ENCODE results near the gene NAA16.
"Not testable (repeated sequence)": the region's sequence is repeated elsewhere in the genome, so short reads cannot be mapped to it uniquely, and the experiment has no call there.

The NAA16 gene

DNA sequence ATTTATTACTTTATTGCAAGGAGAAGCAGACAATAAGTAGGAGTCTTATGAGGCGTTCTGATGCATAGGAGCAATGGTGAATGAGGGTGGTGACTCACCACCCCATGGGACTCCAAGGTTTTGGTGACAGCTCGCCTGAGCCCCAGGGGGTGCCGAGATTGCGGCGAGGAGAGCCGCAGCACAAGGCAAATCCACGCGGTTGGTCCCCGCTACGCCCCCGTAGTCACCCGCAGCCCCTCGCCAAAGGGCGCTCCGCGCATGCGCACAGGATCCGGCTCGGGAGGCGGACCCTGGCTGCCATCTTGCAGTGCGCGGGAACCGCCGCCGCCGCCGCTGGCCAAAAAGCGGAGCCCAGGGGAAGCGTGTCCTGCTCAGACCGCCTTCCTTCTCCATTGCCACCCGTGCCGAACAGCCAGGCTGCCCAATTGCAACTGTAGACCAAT is at the start of gene NAA16:
Gene NAA16, plus strand, starts transcription at position 305 of the 443 bp plus-strand sequence. CDS start 262 bp downstream, outside the sequence.
- no peaks in the 10 kb centered on the region for H3K9me3 ChIP-seq (ENCODE audit: control insufficient read depth, low read depth, low read length)
- no peaks in the 10 kb centered on the region for H3K36me3 ChIP-seq (ENCODE audit: control insufficient read depth, low read depth, low read length)
- peaks cover 23% of the 10 kb centered on the region for H3K4me1 ChIP-seq (ENCODE audit: control insufficient read depth, low read depth, low read length)
- peak within 1 kb of the TSS; percentile 71 for H3K27ac ChIP-seq (ENCODE audit: low read length)
- H3K27me3 ChIP-seq (ENCODE audit: control insufficient read depth, insufficient read depth, low read length): no peaks in the 10 kb centered on the region
- peak within 1 kb of the TSS; percentile 97 for H3K9ac ChIP-seq (ENCODE audit: low read length)
- peak within 1 kb of the TSS; percentile 100 for H3K4me3 ChIP-seq (ENCODE audit: low read length)

DNA sequence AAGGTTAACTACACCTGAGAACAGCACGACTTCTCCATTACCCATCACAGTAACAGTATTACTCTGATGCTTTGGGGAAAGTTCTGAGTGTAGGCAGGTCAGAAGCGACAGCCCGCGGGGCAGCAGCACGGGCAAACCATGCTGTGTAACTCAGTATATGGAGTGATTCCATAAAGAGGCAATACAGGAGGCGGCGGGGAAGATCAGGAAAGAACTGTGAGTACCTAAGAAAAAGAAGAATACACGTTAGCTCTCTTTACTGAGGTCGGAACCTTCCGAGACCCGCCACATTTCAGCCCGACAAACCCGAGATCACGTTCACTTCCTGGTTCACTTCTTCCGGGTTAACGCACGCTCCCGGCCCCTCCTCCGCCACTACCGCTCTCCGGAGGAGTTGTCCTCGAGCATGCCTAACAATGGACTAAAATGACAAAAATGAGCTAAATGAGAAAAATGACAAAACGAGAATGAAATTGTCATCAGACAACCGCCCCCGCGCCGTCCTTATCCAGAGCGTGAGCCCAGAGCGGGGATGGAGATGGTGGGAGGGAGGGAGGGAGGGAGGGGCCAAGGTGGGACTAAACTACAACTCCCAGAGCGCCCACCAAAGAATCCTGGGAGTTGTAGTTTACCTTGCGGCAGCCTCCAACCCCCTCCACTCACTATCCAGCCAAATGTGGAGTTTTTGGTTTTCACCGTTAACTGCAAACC is 47.7 kb upstream of the NAA16 start, which contains the start of gene MTRF1:
Gene MTRF1, minus strand, starts transcription at position 316 of the 711 bp plus-strand sequence. CDS start 2,669 bp downstream, outside the sequence.
- H3K36me3 ChIP-seq (ENCODE audit: control insufficient read depth, low read depth, low read length): peaks cover 16% of the 10 kb centered on the region
- H3K9me3 ChIP-seq (ENCODE audit: control insufficient read depth, low read depth, low read length): peaks cover 11% of the 10 kb centered on the region
- peaks cover 4% of the 10 kb centered on the region for H3K4me1 ChIP-seq (ENCODE audit: control insufficient read depth, low read depth, low read length)
- H3K4me3 ChIP-seq (ENCODE audit: low read length): peak within 1 kb of the TSS; percentile 89
- H3K27ac ChIP-seq (ENCODE audit: low read length): peak within 1 kb of the TSS; percentile 56
- no peaks in the 10 kb centered on the region for H3K27me3 ChIP-seq (ENCODE audit: control insufficient read depth, insufficient read depth, low read length)
- H3K9ac ChIP-seq (ENCODE audit: low read length): peak within 1 kb of the TSS; percentile 66

- H3K36me3 ChIP-seq (ENCODE audit: control insufficient read depth, low read depth, low read length): no peaks in the 10 kb centered on the region
Observed at GRCh38 chr13:41267106-41267505, 44.0 kb upstream of the NAA16 start.

DNA sequence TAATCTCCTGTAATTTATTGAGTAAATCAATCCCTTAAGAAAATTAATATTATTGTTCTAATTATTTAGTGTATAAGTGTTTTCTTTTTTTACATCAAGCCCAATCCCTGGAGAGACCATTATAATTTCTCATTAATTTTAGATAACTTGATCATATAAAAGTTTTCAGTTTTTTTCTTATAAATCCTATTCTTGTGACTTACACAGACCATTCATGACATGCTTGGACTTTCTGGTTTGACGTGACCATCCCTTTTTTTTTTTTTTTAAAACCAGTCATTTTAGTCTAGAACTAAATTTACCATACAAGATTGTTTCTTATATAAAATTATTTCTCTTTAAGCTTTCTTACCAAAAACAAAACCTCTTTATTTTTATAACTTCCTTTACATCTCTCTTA is 42.3 kb upstream of the NAA16 start:
- Histone ChIP-seq H3K27me3 (ENCODE audit: control insufficient read depth, insufficient read depth, low read length) (no peaks in the 10 kb centered on the region), H3K4me3 (ENCODE audit: low read length) (no peak overlapping the region), H3K27ac (ENCODE audit: low read length) (no peak overlapping the region), H3K36me3 (ENCODE audit: control insufficient read depth, low read depth, low read length) (no peaks in the 10 kb centered on the region), H3K9me3 (ENCODE audit: control insufficient read depth, low read depth, low read length) (peaks cover 24% of the 10 kb centered on the region), H3K9ac (ENCODE audit: low read length) (no peak overlapping the region), H3K4me1 (ENCODE audit: control insufficient read depth, low read depth, low read length) (no peaks in the 10 kb centered on the region)

More at GRCh38 chr13:41267106-41267505, 44.0 kb upstream of the NAA16 start:
- peaks cover 4% of the 10 kb centered on the region for H3K4me1 ChIP-seq (ENCODE audit: control insufficient read depth, low read depth, low read length)
- no peak overlapping the region for H3K27ac ChIP-seq (ENCODE audit: low read length)
- H3K27me3 ChIP-seq (ENCODE audit: control insufficient read depth, insufficient read depth, low read length): no peaks in the 10 kb centered on the region
- H3K9ac ChIP-seq (ENCODE audit: low read length): no peak overlapping the region
- peaks cover 24% of the 10 kb centered on the region for H3K9me3 ChIP-seq (ENCODE audit: control insufficient read depth, low read depth, low read length)
- no peak overlapping the region for H3K4me3 ChIP-seq (ENCODE audit: low read length)

DNA sequence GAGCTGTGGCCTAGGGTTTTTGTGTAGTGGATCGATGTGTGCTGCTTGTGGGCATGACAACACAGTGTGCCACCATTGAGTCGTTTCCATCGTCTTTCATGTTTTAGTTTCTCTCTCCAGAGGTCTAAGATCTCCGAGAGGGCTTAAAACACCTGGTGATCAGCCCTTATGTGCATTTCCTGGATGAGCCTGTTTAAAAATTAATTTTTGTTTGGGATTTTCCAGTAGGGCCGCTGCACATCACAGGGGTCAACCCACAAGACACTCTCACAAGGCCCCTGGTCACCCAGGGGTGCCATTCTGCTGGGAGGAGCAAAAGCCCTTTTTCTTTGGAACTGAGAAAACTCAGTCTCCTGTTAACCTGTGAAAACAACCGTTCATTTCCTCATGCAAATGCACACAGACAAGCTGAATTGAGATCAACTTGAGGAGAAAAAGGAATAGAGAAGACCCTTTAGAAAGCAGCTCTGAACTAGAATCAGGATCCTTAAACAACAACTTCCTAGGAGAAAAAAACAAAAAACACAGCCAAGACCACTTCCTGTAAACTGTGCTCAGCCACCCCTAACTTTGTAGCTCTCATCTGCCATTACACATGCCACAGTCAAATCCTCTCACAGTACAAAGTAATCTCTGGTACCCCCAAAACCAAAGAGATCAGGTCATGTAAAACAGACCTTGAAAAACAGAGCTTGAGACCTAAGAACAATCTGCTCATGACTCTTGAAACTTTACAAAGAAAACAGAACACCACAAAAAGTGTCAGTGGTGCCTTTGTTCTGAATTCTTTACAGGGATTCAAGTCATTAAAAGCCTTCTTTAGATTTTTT is 39.4 kb upstream of the NAA16 start:
- Histone ChIP-seq H3K9me3 (ENCODE audit: control insufficient read depth, low read depth, low read length) (peaks cover 24% of the 10 kb centered on the region), H3K4me1 (ENCODE audit: control insufficient read depth, low read depth, low read length) (peaks cover 4% of the 10 kb centered on the region), H3K4me3 (ENCODE audit: low read length) (no peak overlapping the region), H3K27me3 (ENCODE audit: control insufficient read depth, insufficient read depth, low read length) (no peaks in the 10 kb centered on the region), H3K9ac (ENCODE audit: low read length) (no peak overlapping the region), H3K36me3 (ENCODE audit: control insufficient read depth, low read depth, low read length) (no peaks in the 10 kb centered on the region), H3K27ac (ENCODE audit: low read length) (no peak overlapping the region)

DNA sequence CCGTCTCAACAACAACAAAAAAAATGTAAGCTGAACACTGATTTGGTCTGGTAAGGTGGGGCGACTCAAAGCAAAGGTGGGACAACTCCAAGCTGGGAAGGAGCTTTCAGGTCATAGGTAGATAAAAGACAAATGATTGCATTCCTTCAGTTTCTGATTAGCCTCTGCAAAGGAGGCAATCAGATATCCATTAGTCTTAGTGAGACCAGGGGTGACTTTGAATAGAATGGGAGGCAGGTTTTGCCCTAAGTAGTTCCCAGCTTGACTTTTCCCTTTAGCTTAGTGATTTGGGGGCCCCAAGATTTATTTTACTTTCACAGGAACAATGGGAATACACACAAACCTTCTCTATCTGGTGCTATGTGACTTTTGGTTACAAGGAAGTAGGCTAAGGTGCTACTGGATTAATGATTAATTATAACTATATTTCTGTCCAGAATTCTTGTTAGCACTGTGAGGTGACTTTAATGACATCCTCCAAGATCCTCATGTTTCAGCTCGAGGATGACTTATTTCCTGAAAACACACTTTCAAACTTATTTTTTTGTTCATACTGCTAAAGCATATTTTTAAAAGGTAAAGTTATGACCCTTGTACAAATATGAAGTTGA is 37.1 kb upstream of the NAA16 start:
- no peak overlapping the region for H3K27ac ChIP-seq (ENCODE audit: low read length)
- H3K36me3 ChIP-seq (ENCODE audit: control insufficient read depth, low read depth, low read length): no peaks in the 10 kb centered on the region
- H3K4me1 ChIP-seq (ENCODE audit: control insufficient read depth, low read depth, low read length): peaks cover 8% of the 10 kb centered on the region
- no peak overlapping the region for H3K4me3 ChIP-seq (ENCODE audit: low read length)
- H3K27me3 ChIP-seq (ENCODE audit: control insufficient read depth, insufficient read depth, low read length): no peaks in the 10 kb centered on the region
- H3K9ac ChIP-seq (ENCODE audit: low read length): no peak overlapping the region
- H3K9me3 ChIP-seq (ENCODE audit: control insufficient read depth, low read depth, low read length): peaks cover 8% of the 10 kb centered on the region

DNA sequence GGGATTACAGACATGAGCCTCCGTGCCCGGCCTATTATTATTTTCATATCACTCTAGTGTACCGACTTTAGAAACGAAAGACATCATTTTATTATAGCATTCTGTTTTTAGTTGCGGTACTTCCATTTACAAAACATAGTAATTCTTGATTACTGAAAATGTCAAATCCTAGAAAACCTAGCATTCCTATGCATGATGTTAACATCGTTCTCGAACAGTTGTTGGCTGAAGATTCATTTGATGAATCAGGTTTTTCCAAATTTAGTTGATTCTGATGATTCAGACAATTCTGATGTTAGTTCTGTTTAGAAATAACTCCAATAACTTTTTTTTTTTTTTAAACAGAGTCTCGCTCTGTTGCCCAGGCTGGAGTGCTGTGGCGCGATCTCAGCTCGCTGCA is 36.2 kb upstream of the NAA16 start:
- Histone ChIP-seq H3K36me3 (ENCODE audit: control insufficient read depth, low read depth, low read length) (no peaks in the 10 kb centered on the region), H3K9ac (ENCODE audit: low read length) (no peak overlapping the region), H3K27me3 (ENCODE audit: control insufficient read depth, insufficient read depth, low read length) (no peaks in the 10 kb centered on the region), H3K4me3 (ENCODE audit: low read length) (no peak overlapping the region), H3K27ac (ENCODE audit: low read length) (no peak overlapping the region), H3K9me3 (ENCODE audit: control insufficient read depth, low read depth, low read length) (peaks cover 2% of the 10 kb centered on the region), H3K4me1 (ENCODE audit: control insufficient read depth, low read depth, low read length) (peaks cover 12% of the 10 kb centered on the region)

DNA sequence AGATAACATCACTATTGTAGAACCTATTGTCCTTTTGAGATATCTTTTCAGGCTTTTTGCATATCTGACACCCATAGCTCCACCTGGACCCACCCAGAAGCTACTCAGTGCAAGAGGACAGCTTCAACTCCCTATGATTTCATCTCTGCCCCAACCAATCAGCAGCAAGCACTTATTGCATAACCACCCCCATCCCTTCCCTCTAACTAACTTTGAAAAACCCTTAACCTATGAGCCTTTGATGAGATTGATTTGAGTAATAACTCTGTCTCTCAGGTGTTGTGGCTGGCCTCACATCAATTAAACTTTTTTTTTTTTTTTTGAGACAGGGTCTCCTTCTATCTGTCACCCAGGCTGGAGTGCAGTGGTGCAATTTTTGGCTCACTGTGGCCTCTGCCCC is 34.2 kb upstream of the NAA16 start:
- Histone ChIP-seq H3K9ac (ENCODE audit: low read length) (no peak overlapping the region), H3K27me3 (ENCODE audit: control insufficient read depth, insufficient read depth, low read length) (no peaks in the 10 kb centered on the region), H3K4me3 (ENCODE audit: low read length) (no peak overlapping the region), H3K36me3 (ENCODE audit: control insufficient read depth, low read depth, low read length) (no peaks in the 10 kb centered on the region), H3K4me1 (ENCODE audit: control insufficient read depth, low read depth, low read length) (peaks cover 12% of the 10 kb centered on the region), H3K9me3 (ENCODE audit: control insufficient read depth, low read depth, low read length) (no peaks in the 10 kb centered on the region), H3K27ac (ENCODE audit: low read length) (no peak overlapping the region)

- not testable (repeated sequence) for H3K36me3 ChIP-seq (ENCODE audit: control insufficient read depth, low read depth, low read length); H3K9me3 ChIP-seq (ENCODE audit: control insufficient read depth, low read depth, low read length); H3K27ac ChIP-seq (ENCODE audit: low read length); H3K27me3 ChIP-seq (ENCODE audit: control insufficient read depth, insufficient read depth, low read length); H3K4me3 ChIP-seq (ENCODE audit: low read length); H3K9ac ChIP-seq (ENCODE audit: low read length)
- H3K4me1 ChIP-seq (ENCODE audit: control insufficient read depth, low read depth, low read length): peaks cover 12% of the 10 kb centered on the region
Observed at GRCh38 chr13:41279156-41279555, 31.9 kb upstream of the NAA16 start.

GRCh38 chr13:41282129-41282571 is 28.9 kb upstream of the NAA16 start:
- H3K9ac ChIP-seq (ENCODE audit: low read length): no peak overlapping the region
- H3K36me3 ChIP-seq (ENCODE audit: control insufficient read depth, low read depth, low read length): no peaks in the 10 kb centered on the region
- no peak overlapping the region for H3K27ac ChIP-seq (ENCODE audit: low read length)
- H3K27me3 ChIP-seq (ENCODE audit: control insufficient read depth, insufficient read depth, low read length): no peaks in the 10 kb centered on the region
- H3K4me1 ChIP-seq (ENCODE audit: control insufficient read depth, low read depth, low read length): peaks cover 11% of the 10 kb centered on the region
- H3K4me3 ChIP-seq (ENCODE audit: low read length): no peak overlapping the region
- H3K9me3 ChIP-seq (ENCODE audit: control insufficient read depth, low read depth, low read length): no peaks in the 10 kb centered on the region

DNA sequence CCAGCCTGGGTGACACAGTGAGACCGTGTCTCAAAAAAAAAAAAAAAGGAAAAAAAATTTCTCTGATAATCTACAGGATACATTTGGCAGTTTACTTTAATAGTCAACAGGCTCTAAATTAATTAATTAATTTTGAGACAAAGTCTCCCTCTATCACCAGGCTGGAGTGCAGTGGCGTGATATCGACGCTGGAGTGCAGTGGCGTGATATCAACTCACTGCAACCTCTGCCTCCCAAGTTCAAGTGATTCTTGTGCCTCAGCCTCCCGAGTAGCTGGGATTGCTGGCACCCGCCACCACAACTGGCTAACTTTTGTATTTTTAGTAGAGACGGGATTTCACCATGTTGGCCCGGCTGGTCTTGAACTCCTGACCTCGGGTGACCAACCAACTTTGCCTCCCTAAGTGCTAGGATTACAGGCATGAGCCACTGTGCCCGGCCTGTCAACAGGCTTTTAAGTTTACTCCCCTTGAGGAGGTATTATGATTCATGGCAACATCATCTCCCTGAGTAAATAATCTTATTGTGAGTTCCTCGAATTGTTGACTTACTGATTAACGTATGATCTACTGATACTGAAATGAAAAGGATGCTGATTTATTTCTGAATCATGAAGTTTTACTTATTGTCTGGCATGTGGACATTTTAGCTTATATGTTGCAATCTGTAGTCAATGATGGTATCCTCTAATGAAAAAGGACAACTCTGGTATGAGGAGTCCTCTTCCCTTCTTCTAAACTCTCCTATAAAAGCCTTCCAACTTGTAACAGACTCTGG is 26.4 kb upstream of the NAA16 start:
- no peak overlapping the region for H3K27ac ChIP-seq (ENCODE audit: low read length)
- no peaks in the 10 kb centered on the region for H3K36me3 ChIP-seq (ENCODE audit: control insufficient read depth, low read depth, low read length)
- no peak overlapping the region for H3K4me3 ChIP-seq (ENCODE audit: low read length)
- H3K27me3 ChIP-seq (ENCODE audit: control insufficient read depth, insufficient read depth, low read length): no peaks in the 10 kb centered on the region
- H3K4me1 ChIP-seq (ENCODE audit: control insufficient read depth, low read depth, low read length): peaks cover 9% of the 10 kb centered on the region
- no peak overlapping the region for H3K9ac ChIP-seq (ENCODE audit: low read length)
- H3K9me3 ChIP-seq (ENCODE audit: control insufficient read depth, low read depth, low read length): no peaks in the 10 kb centered on the region
